GM19035 (cell line): ENCODE measurements around the gene PILRA.

Experiments used
- ATAC-seq: cut with Tn5 transposase; IDR thresholded peaks from one replicate; pipeline ENCODE4 v1.9.1; 2021; ENCODE audit not compliant: unreplicated experiment

PILRA gene

GRCh38 chr7:100407285-100408180, 34.2 kb downstream of the PILRA start:
- no peak for ATAC-seq

GRCh38 chr7:100411101-100411500, 37.8 kb downstream of the PILRA start:
- ATAC-seq = no peak

- no peak for ATAC-seq
Observed at GRCh38 chr7:100413346-100413745, 40.1 kb downstream of the PILRA start.

DNA sequence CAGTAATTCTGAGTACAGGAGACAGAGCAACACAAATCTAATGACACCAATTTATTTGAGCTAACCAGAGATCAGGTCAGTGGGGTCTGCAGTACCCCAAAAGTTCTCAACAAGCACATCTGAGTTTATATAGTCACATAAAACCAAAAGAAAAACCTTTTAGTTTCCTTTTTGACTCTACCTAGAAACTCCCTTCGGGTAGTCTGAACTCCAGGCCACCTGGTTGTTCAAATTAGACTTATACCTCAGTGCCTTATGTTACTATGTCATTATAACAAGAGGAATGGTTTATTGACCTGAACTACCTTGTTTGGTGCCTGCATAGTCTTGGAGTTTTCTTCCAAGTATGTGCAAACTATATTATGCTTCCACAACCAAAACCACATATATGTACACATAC, 40.6 kb downstream of the PILRA start:
- no peak for ATAC-seq

- no peak for ATAC-seq
Observed at GRCh38 chr7:100415448-100415847, 42.2 kb downstream of the PILRA start.

- no peak for ATAC-seq
Observed at GRCh38 chr7:100418930-100419659, 45.8 kb downstream of the PILRA start.

DNA sequence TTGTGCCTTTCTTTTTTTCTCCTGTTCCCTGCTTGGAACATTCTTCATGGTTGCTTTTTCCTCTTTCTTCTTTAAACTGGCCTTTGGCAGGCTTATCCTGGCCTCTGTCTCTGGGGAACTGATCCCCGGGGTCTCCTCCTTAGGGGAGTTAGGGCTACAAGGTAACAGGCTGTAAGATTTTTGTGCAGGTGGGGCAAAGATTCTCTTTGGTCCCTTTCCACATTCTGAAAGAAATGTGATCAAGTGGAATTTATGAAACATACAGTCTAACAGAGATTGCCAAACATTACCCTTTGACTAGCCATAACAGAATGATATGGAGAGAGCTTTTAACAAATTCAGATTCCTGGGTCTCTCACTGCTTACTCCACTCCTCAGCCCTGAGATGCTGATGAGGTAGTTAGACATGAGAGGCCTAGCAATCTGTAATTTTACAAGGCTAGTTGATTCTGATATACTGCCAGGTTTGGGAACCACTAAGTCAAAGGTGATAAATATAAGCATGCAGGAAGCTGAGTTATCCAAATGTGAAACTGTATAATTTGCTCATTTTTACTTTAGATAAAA, 46.5 kb downstream of the PILRA start:
- no peak for ATAC-seq

GRCh38 chr7:100423315-100423714, 50.0 kb downstream of the PILRA start:
- ATAC-seq = no peak

DNA sequence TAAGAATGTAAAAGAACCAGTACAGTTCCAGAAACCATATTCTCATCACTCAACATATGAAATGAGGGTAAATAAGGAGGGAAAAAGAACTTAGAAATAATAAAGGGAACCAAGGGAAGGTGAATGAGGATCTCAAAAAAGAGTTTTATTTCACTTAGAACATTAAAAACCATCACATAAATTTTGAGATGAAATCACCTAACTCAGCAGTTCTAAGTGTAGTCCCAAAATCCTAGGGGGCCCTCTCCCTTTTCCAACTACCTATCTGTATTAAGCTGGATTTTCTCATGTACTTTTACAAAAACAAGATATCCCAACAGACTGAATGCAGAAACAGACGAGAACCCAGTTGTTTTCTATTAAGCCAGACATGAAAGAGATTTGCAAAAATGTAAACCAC, 52.1 kb downstream of the PILRA start:
- no peak for ATAC-seq

GRCh38 chr7:100426516-100426915, 53.2 kb downstream of the PILRA start:
- ATAC-seq = no peak

DNA sequence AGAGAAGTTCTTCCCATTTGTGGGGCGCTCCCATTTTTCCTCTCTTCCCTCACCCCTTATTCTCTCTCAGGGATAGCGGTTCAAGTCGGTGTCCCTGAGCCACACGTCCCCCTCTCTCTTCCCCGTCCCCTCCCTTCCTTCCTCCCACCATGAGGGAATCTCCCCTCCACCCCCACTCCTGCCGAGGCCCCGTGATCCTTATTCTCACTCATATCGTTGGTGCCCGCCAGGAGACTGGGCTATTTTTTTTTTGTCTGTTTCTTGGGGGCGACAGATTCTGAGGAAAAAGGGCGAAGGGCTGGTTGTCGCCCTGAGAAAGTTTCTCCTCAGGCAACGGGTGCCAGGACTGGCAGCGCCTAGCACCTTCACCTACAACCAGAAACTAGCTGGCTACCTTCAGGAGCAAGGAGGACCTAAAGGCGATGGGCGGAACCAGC, 54.5 kb downstream of the PILRA start:
- no peak for ATAC-seq

DNA sequence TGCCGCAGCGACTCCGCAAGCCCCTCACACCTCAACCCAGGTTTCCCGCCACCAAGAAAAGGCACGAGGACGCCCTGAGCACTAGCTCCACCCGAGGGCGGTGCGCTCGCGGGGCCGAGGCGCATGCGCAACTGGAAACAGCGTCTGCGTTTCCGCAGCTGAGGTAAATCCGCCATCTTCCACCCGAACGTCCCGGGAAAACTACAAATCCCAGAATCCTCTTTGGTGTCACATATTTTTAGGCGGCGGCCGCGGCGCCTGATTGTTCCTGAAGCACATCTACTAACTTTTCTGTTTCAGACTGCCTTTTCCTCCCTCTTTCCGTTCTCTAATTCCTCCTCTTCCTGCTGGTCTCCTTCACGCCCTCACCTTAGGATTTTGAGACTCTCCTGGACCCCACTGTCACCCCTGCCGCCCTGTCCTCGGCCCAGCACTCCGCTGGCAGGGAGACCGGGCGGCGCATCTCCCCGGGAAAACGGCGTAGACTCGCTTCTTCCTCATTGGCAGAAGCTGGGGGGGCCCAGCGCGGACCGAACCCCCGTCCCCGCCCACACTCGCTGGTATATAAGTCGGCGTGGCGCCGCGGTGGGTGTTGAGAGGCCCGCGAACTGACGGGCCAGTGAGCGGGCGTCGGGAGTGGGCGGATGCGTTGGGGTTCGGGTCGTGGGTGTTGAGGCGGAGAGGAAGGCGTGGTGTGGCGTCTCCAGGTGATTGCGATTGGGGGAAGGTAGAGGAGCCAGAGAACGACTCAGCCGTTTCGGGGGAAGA, 55.1 kb downstream of the PILRA start, which contains the start of gene ZCWPW1:
Gene ZCWPW1 (minus strand): TSS at position 505 of the 768 bp plus-strand sequence. CDS start 8,054 bp downstream, outside the sequence.
- peak; percentile 42 for ATAC-seq

DNA sequence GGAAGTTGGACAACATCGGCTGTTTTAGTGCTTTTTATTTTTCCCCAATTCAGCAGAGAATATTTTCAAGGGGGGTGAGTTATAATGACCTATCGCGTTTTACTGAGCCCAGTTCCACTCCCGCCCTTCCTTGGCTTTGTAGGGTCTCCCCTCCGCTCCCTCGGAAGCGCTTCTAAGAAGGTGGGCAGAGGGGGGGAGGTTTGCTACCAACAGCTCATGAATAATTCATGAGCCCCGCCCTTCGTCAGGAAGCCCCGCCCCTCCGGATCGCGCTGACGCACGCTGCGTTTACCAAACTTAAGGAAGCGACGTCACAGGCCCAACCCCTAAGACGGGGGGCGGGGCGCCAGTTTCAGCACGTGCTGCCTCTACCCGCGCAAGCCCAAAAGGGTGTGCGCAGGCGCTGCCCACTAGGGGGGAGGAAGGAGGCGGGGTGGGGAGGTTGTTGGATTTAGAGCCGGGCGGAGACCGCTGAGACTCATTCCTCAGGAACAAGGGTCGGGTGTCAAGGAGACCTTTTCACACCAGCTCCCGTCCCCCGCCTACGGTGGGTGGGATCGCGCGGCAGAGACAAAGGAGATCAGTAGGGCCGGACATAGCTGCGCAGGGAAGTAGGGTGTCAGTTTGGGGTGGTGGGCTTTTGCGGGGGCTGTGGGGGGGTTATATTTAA, 55.8 kb downstream of the PILRA start:
- ATAC-seq = peak; percentile 43

GRCh38 chr7:100429637-100430492, 56.6 kb downstream of the PILRA start, which contains the start of gene MEPCE:
Gene MEPCE, plus strand, starts transcription at chr7:100429831. Its CDS starts 188 bp downstream, at chr7:100430019.
- ATAC-seq = peak; percentile 39

GRCh38 chr7:100430493-100431285, 57.4 kb downstream of the PILRA start:
- no peak for ATAC-seq

DNA sequence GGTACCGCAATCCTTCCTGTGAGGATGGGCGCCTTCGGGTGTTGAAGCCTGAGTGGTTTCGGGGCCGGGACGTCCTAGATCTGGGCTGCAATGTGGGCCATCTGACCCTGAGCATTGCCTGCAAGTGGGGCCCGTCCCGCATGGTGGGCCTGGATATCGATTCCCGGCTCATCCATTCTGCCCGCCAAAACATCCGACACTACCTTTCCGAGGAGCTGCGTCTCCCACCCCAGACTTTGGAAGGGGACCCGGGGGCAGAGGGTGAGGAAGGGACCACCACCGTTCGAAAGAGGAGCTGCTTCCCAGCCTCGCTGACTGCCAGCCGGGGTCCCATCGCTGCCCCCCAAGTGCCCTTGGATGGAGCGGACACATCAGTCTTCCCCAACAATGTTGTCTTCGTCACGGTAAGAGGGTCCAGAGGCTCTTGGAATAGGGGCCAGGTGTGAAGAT, 58.0 kb downstream of the PILRA start:
- no peak for ATAC-seq

GRCh38 chr7:100432053-100432452, 58.8 kb downstream of the PILRA start:
- ATAC-seq = no peak

- ATAC-seq = no peak
Observed at GRCh38 chr7:100432621-100433275, 59.5 kb downstream of the PILRA start.
